Hepatocyte (in vitro differentiated cells): ENCODE measurements around the gene MME.

ENCODE experiments used
- EZH2 ChIP-seq: fragments of 200-600 bp; sonication (generic); IDR thresholded peaks from 2 replicates; pipeline ENCODE4 v1.6.1; 2016; ENCODE audit warnings: antibody characterized with exemption, mild to moderate bottlenecking, borderline replicate concordance
- TF ChIP-seq, protein P1 (sequence below): fragments of 200-600 bp; sonication (generic); IDR thresholded peaks from 2 replicates; pipeline ENCODE4 v1.5.1; 2016; ENCODE audit warnings: antibody characterized with exemption, mild to moderate bottlenecking; ENCODE audit not compliant: poor library complexity

GRCh38 chr3:155106119-155106518 lies 26.0 kb downstream of the MME start:
- TF ChIP-seq, protein P1, sequence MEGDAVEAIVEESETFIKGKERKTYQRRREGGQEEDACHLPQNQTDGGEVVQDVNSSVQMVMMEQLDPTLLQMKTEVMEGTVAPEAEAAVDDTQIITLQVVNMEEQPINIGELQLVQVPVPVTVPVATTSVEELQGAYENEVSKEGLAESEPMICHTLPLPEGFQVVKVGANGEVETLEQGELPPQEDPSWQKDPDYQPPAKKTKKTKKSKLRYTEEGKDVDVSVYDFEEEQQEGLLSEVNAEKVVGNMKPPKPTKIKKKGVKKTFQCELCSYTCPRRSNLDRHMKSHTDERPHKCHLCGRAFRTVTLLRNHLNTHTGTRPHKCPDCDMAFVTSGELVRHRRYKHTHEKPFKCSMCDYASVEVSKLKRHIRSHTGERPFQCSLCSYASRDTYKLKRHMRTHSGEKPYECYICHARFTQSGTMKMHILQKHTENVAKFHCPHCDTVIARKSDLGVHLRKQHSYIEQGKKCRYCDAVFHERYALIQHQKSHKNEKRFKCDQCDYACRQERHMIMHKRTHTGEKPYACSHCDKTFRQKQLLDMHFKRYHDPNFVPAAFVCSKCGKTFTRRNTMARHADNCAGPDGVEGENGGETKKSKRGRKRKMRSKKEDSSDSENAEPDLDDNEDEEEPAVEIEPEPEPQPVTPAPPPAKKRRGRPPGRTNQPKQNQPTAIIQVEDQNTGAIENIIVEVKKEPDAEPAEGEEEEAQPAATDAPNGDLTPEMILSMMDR = no peak
- TF ChIP-seq EZH2 = no peak
